ENCODE results near the gene ADAMTS16. TPM values are rescaled to one million over a fixed set of nuclear protein-coding genes. Genes with fewer than 3 reads are reported as not detected.

ADAMTS16 gene
- total RNA-seq, 1 donor from 2014 or later: not detected

- intact Hi-C loops (cut with micrococcal nuclease): no loop called here
Measured at GRCh38 chr5:5344051-5344571, 204.0 kb downstream of the ADAMTS16 start.

- intact Hi-C loops (cut with micrococcal nuclease): no loop called here
Measured at GRCh38 chr5:5344606-5345005, 204.5 kb downstream of the ADAMTS16 start.

GRCh38 chr5:5347442-5347841 lies 207.3 kb downstream of the ADAMTS16 start:
- intact Hi-C loops (cut with micrococcal nuclease): no loop called here

GRCh38 chr5:5348135-5348534 lies 208.0 kb downstream of the ADAMTS16 start:
- intact Hi-C loops (cut with micrococcal nuclease): no loop called here

GRCh38 chr5:5348576-5348975 lies 208.4 kb downstream of the ADAMTS16 start:
- intact Hi-C loops (cut with micrococcal nuclease): no loop called here

GRCh38 chr5:5350101-5350500 lies 210.0 kb downstream of the ADAMTS16 start:
- intact Hi-C loops (cut with micrococcal nuclease): no loop called here

- intact Hi-C loops (cut with micrococcal nuclease): no loop called here
Measured at GRCh38 chr5:5351288-5351979, 211.3 kb downstream of the ADAMTS16 start.

- intact Hi-C loops (cut with micrococcal nuclease): no loop called here
Measured at GRCh38 chr5:5352675-5353074, 212.5 kb downstream of the ADAMTS16 start.

- intact Hi-C loops (cut with micrococcal nuclease): no loop called here
Measured at GRCh38 chr5:5353681-5354080, 213.6 kb downstream of the ADAMTS16 start.

GRCh38 chr5:5356765-5357164 lies 216.6 kb downstream of the ADAMTS16 start:
- intact Hi-C loops (cut with micrococcal nuclease): no loop called here

- intact Hi-C loops (cut with micrococcal nuclease): no loop called here
Measured at GRCh38 chr5:5359618-5360017, 219.5 kb downstream of the ADAMTS16 start.

GRCh38 chr5:5360363-5360940 lies 220.3 kb downstream of the ADAMTS16 start:
- intact Hi-C loops (cut with micrococcal nuclease): no loop called here

GRCh38 chr5:5360941-5361520 lies 220.9 kb downstream of the ADAMTS16 start:
- intact Hi-C loops (cut with micrococcal nuclease): no loop called here

- intact Hi-C loops (cut with micrococcal nuclease): no loop called here
Measured at GRCh38 chr5:5363045-5363444, 222.9 kb downstream of the ADAMTS16 start.

- intact Hi-C loops (cut with micrococcal nuclease): no loop called here
Measured at GRCh38 chr5:5364932-5365331, 224.8 kb downstream of the ADAMTS16 start.

- intact Hi-C loops (cut with micrococcal nuclease): no loop called here
Measured at GRCh38 chr5:5367739-5368138, 227.6 kb downstream of the ADAMTS16 start.

GRCh38 chr5:5369051-5369605 lies 229.0 kb downstream of the ADAMTS16 start:
- intact Hi-C loops (cut with micrococcal nuclease): no loop called here

All from T-helper 2 cell treated with Interferon-gamma antibody and Interleukin-4, amounts not matched to agents 100 ng/mL and 5 ng/mL, for 36 hours (primary cell).